Stimulated activated CD4-positive, alpha-beta T cell treated with anti-CD3 and anti-CD28 coated beads, Interleukin-4, amount 100 ng/mL, for 1 hour (primary cell): ENCODE data around the gene ACTR3.

ENCODE experiments used
- DNase-seq: peaks from one replicate; pipeline ENCODE4 v3.0.0-alpha.2; 2020

The ACTR3 gene

DNA sequence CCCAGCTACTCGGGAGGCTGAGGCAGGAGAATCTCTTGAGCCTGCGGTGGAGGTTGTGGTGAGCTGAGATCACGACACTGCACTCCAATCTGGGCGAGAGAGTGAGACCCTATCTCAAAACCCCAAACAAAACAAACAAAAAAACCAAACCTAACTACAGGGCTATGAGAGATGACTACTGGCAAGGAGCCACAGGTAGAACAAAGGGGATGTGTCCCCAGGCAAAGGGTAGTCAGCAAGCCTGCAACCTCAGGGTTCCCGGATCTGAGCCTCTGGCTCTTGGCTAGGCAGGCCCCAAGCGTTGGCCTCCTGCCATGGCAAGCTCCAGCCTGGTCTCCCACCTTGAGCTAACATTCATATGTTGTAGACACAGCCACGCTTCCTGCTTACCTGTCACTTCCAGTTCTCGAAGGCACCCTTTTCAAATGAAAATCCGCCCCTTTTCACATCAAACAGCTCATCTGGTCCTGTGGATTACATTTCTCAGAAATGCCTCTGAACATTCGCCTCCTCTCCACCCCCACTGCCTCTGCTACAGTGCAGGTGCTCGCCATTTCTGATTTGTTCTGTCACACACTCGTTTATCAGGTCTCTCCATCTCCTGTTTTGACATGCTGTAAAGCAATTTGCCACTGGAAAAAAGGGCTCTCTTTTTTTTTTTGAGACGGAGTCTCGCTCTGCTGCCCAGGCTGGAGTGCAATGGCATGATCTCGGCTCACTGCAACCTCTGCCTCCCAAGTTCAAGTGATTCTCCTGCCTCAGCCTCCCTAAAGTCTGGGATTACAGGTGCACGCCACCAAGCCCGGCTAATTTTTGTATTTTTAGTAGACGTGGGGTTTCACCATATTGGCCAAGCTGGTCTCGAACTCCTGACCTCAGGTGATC is 13.1 kb upstream of the ACTR3 start:
- peak; percentile 58 for DNase-seq

DNA sequence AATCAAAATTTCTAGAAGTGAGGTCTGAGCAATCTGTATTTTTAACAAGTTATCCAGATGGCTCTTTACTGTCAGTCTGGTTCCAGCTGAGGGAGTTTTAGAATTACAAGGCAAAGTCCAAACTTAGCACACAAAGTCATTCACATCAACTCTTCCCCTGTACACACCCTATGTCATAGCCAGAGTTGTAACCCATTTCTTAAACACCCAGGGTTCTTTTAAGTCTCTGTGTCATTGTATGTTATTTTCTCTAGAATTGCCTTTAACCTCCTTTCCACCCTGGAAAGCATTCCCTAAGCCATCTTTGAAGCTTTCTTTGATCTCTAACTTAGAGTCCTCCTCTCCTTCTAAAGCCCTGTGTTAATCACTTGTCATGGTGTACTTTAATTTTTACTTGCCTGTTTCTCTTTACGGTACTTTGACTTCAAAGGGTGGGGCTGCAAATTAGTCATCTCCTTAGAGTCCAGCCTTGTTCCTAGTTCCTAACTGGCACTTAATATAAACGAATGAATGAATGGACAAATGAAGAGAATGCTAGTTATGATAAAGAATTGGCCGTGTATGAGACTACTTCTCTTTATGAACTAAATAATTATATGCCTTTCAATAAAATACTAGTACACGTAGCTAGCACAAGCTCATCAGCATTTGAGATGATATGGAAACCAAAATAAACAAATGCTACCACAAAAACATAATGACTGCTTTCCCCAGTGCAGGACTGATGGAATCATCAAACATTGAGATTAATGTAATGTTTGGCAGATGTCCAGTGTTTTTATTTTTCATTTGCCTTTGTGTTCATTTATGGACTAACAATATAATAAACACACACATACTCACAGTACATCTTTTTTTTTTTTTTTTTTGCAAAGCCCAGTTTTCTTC is 11.9 kb upstream of the ACTR3 start:
- no peak for DNase-seq

DNA sequence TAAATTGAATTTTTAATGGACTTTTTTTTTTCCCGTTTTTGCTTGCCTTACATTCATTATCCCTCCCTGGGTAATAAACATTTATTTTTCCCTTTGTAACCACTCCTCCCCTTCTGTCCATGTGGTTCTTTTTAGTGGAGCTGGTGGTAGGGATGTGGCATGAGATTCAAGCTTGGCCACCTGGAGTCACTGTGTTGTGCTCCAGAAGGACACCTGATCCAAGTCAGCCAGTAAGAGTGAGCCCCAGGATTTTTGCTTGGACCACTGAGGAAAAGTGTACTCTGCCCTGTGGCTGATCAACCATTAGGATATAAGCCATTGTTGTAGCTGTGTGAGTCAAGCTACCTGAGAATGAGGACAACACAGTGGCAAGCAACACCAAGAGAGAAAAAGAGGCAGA is 11.1 kb upstream of the ACTR3 start:
- no peak for DNase-seq

DNA sequence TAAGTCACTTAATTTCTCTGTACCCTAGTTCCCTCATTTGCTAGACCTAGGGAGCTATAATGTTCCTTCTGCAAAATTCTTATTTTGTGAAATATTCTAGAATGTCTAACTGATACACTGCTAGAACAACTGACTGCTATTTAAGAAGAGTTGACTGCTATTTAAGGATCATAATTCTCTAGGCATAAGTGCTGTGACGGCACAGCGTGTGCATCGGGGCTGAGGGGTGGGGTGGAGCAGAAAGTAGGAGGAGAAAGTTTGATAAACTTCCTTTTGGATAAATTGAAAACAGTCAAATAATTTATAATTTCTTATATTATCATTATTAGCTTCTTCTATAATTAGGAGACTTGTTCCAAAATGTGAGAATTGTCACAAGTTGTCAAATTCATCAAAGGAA is 10.4 kb upstream of the ACTR3 start:
- no peak for DNase-seq

DNA sequence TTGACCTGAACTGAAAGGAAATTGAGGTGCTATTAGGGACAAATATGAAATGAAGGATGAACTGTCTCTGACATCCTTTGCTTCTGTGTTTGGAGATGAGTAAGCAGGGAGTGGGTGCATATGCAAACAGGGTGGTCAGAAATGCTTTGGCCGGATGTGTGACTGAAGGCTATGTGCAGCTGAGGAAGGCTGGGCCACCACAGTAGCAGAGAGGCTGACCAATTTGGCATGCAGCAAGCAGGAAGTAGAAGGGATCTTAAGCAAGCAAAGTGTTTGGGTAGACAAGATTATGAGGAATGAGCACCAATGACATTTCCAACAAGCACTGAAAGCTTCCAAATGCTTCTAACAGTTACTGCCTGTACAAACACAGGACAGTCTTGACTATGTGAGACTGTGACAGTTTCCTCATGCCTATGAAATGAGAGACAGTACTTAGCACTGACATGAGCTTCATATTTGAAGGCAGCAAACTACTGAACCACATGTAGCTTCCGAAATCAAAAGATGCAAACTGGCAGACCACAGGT is 3.3 kb upstream of the ACTR3 start:
- DNase-seq, result no peak

DNA sequence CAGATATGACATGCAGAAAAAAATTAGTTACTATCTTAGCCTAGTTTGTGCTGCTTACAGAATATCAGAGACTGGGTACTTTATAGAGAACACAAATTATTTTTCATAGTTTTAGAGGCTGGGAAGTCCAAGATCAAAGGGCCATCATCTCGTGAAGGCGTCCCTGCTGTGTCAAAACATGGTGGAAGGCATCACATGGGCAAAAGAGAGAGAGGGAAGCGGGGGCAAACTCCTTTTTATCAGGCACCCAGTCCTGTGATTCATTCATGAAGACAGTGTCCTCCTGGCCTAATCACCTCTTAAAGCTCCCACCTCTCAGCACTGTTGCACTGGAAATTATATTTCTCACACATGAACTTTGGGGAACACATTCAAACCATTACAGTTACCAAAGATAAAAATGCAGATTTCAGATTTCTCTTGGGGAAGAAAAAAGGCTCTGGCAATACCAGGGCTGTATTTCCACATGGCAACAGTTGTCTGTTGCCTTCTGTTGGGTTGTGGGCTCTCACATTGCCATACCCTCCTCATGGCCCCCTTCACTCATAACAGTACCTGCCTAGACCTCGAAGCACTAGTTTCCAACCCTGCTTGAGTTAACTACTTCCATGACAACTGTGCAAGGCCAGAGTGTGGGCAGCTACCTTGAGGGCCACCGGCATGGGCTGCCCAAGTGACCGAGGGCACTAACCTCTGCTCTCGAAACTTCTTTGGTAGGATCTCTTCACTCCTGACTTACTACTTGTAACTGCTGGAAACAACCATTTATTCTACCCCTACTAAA is 2.7 kb upstream of the ACTR3 start:
- DNase-seq, result no peak

DNA sequence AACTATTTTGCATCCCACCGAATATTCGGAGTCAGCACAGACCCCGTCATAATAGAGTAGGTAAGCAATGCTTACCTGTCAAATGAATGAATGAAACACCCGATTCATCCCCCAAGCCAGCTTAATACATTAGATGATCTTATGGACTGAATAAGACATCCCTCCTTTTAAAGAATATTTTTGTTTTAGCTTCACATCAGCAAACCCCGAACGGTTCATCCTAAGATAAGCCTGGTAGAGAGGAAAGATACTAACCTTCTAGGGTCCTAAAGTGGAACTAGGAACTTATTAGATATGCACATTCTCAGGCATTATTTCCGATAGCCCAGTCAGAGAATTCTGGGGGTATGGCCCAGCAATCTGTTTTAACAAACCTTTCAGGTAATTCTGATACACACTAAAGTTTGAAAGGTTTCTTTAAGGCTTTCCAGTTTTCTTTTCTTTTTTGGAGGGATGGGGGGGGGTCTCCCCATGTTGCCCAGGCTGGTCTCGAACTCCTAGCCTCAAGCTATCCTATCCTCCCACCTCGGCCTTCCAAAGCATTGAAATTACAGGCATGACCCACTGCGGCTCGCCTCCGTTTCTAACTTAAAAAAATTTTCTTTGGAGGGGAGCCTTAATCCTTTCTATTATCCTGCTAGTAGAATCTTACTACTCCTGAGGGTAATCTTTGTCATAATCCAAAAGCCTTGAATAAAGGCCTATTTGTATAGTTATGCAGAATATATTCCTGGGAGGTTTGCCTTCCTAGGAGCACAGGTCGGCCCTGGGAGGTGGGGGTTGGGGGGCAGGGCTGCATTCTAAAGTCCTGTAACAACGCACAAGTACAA is 1.0 kb upstream of the ACTR3 start:
- no peak for DNase-seq

DNA sequence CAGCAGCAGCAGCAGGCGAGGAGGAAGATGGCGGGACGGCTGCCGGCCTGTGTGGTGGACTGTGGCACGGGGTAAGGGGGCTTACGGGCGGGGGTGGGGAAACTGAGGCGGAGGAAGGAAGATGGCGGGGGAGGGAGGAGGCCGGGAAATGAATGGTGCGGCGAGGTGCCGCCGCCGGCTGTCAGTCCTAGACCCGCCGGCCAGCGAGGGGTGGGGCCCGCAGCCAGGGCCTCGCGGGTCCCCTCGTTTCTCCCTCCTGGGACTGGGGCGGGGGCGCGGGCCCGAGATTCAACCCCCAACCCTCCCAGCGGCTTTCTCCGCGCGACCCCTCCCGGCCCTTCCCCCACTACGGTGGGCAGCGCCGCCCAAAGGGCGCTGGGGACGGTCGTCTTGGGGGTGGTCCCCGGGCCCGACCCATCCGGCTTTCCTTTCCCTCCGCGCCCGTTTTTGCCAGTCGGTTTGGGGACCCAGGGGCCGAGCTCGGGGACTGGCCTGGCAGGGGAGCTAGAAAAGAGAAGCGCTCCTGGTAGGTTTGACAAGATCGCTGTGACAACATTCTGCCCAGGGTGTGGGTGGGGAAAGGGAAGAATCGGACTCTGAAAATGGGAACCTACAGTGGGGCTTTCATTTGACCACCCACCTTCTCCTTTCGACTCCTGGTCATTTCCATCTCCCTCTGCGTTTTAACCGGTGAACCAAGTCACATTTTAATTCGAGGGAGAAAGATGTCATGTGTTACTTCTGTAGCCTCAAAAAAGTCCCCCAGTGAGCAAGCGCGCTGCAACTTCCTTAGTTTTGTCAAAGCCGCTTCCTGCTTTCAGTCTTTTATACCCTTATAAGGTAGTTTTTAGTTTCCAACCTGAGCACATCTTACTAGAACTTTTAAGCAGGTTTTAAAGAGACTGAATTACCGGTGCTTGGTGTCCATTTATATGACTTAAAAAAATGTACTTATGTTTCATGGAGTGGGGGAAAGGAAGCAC is 655 bp downstream of the ACTR3 start:
- DNase-seq, result peak; percentile 69

DNA sequence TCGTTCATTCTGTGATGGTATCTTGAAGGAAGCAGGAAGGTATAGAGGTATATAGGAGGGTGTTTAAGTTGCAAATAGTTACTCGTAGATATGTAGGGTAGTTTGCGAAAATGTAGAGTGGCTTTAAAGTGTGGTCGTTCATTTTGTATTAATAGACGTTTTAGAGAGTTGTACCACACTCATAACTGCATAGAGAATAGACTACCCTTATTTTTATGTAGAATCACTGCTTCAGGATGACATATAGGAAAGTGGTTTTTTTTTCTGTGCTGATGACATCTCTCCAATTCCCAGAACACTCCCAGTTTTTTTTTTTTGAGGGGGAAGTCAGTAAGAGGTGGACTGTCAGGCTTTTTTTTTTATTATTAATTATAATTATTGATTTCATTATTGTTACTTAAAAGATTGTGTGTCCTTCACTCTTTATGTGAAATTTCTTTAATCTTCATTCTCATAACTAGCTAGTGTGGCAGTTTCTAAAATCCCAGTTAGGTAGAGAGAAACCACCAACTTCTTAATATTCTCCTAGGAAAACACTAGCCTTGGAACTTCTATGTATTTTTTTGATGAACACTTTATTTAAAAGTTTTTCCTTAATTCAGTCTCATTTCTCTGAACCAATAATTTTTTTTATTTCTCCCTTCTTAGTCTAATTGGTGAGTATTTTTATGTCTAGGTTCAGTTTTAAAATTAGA is 1.5 kb downstream of the ACTR3 start:
- no peak for DNase-seq

DNA sequence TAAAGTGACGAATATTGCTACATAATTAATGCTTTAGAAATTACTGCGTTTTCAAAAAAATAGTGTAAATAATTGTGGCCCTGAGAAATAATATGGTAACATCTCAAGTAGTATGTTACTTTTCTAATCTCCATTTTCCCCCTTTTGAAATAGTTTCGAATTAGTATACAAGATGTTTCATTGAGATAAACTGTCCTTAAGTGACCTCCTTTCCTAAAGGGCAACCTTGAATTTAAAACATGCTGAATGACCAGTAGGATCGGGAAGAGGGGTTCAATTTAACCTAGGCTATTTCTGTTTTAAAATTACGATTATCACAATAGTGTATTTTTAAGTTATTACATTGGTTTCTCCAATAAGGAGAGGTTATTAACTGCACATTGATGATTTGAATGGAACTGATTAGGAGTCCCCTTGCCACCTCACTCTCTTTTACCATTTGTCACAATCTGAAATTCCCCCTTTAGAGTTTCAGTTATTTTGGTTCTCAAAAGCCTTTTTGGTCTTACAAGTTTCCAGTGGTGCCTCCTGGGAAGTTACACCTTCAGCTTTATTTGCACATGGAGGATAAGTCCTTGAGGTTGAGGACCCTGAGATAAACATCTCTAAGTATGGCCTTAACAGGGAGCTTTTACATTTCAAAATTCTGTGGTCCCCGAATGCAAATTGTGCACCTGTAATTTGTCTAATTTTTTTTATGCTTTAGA is 2.3 kb downstream of the ACTR3 start:
- no peak for DNase-seq

DNA sequence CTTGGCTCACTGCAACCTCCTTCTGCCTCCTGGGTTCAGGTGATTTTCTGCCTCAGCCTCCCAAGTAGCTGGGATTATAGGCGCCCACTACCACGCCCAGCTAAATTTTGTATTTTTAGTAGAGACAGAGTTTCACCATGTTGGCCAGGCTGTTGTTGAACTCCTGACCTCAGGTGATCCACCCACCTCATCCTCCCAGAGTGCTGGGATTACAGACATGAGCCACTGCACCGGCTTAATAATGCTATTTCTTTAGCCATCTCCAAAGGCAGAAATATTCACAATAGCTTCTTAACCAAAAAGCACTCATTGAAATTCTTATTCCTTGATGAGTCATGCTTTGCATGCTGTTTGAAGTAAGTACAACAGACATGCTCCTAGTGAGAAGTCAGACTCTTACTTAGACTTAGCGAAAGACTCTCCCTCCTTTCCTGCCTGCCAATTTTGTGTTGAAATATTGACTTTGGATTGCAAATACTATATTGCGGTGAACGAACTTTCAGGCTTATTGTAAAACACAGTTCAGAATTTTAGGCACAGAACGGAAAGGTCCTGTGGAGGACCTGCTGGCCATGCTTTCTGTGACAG is 4.4 kb downstream of the ACTR3 start:
- DNase-seq, result no peak

DNA sequence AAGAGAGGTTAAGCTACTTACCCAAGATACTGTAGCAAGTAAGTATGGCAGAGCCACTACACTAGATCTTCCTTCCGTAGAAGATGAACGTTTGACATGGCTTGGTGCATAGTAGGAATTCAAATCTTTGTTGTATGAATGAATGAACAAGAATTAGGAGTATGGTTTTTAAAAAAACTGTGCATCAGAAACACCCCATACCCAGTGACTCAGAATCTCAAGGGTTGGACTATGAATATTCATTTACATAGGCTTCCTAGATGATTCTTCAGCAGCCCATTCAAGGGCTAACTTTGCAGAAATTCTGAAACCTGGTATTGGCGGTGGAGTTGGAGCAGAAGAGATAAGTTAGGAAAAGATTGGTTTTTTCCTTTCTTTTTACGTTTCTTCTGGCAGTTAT is 5.4 kb downstream of the ACTR3 start:
- no peak for DNase-seq

DNA sequence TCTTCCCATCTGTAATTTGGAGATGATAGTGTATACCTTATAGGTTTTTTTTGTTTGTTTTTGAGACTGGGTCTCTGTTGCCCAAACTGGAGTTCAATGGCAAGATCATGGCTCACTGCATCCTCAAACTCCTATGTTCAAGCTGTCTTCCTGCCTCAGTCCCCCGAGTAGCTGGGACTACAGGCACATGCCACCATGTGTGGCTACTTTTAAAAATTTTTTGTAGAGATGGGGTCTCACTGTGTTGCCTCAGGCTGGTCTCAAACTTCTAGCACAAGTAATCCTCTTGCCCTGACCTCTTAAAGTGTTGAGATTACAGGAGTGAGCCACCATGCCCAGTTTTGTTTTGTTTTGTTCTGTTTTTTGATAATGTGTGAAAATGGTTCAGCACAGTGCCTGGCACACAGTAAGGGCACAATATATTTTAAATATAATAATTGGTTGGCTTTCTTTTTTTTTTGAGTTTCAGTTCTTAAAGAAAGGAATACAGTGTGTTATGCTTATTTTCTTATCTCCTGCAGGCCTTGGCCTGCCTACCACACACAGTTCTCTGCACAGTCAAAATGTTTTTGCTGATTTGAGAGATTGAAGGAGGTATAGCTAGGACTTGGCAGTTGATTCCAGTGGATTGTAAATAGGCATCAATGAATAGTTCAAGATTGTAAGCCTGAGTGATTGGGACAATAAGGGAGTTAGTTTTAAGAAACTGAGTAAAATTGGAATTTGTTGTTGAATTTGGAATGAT is 6.1 kb downstream of the ACTR3 start:
- DNase-seq, result no peak

DNA sequence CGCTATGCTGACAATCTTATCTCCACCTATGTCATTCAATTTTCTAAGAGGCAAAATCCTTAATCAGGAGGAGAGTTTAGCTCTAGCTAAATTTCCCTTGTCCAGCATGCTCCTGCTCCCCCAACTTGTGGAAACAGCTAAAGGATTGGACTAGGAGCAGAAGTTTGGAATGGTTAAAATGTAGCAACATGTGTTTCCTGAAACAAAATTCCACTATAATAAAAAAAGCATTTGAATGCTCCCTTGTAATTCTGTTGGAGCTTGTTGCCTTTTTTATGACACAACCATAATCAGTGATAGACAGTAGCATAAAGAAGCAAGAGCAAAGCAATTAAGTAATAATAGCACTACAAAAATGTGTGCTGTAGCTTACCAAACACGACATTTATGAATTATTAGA is 6.9 kb downstream of the ACTR3 start:
- no peak for DNase-seq

DNA sequence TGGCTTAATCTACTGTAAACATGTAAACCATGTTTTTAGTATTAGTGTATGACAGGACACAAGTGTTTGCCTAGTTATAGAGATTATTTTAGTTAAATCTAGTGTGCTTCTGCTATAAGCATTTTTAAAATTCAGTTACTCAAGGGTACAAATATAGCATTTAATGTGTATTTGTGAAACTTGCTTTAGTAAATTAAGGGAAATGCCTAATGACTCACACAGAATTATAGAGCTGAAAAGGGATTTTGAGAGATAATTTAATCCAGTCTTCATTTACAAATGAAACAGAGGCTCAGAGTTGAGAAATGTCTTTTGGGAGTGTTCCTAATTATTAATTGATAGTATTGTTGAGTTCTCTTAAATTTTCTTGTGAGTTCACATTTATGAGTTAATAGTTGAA is 8.2 kb downstream of the ACTR3 start:
- DNase-seq, result no peak

DNA sequence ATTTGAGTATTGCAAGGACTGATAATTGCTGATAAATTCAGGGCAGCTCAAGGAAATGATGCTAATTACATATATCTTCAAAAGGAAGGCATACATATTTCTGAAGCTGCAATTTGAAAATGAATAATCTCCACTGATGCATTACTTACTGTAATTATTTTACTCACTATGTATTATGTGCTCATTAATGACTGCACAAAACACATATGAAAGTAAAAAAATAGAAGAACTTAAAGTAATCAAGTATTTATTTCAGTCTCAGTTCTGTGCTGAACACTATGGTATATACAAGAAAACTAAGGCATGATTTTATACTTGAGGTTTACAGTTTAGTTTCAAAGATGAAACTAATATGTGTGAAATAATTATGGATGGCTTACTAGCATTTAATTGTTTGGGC is 9.3 kb downstream of the ACTR3 start:
- DNase-seq, result no peak

DNA sequence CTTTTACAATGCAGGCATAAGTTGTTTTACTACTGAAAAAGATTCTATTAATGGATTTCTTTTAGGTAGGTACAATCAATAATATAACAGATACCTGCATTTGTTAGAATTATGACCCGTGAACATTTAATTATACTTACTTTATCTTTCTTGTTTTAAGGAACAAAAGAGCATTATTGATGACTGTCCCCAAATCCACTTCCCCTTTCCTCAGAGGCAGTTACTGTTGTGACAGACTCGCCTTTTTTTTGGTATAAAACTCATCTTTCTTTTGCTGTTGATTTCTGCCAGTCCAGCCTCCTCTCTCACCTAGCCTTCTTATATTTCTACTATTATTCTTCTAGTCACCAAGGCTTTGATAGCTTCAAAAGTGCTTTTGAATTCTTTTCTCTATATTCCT is 12.1 kb downstream of the ACTR3 start:
- no peak for DNase-seq

DNA sequence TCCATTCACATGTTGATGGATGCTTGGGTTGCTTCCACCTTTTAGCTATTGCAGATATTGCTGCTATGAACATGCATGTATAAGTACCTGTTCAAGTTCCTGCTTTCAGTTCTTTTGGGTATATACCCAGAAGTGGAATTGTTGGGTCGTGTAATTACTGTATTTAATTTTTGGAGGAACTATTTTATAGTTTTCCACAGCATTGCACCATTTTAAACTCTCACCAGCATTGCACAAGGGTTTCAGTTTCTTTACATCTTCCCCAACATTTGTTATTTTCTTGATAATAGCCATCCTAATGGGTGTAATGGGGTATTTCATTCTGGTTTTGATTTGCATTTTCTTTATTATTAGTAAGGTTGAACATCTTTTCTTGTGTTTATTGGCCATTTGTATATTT is 16.0 kb downstream of the ACTR3 start:
- no peak for DNase-seq
